CD14-positive monocyte (primary cell): ENCODE data around the gene RASD1. TPM values are rescaled to one million over a fixed set of nuclear protein-coding genes. Genes with fewer than 3 reads are reported as not detected.

ENCODE experiments used
- DNase-seq, 3 donors: peaks; one replicate each; pipeline ENCODE4 v3.0.0-alpha.2; 2011 to 2022
- H2AFZ ChIP-seq: 2 replicates; pipeline ENCODE4 v1.6.0; 2012; ENCODE audit warnings: mild to moderate bottlenecking, low read depth, low read length, inconsistent platforms; ENCODE audit not compliant: insufficient read depth, poor library complexity, severe bottlenecking
- H3K27ac ChIP-seq, 2 donors: 1 replicate in 1 of 2; 2 replicates in 1 of 2; pipeline ENCODE4 v1.5.1; 2012 to 2013; ENCODE audit warnings: low read length in 2 of 2, control low read depth in 1 of 2, inconsistent platforms in 1 of 2, low read depth in 1 of 2, mild to moderate bottlenecking in 1 of 2
- H3K27me3 ChIP-seq, 2 donors: one replicate each; pipeline versions ENCODE4 v1.6.0 to v1.6.1; 2011 to 2013; ENCODE audit warnings: low read length in 2 of 2; ENCODE audit not compliant: control insufficient read depth in 2 of 2, insufficient read depth in 2 of 2
- H3K36me3 ChIP-seq, 2 donors: replicated peaks in 1 of 2; 1 replicate in 1 of 2; 2 replicates in 1 of 2; pipeline versions ENCODE4 v1.5.1 to v1.6.1; 2012 to 2013; ENCODE audit warnings: low read length in 2 of 2, control low read depth in 1 of 2, inconsistent platforms in 1 of 2, mild to moderate bottlenecking in 1 of 2; ENCODE audit not compliant: insufficient read depth in 2 of 2, control insufficient read depth in 1 of 2
- H3K4me1 ChIP-seq, 2 donors: 1 replicate in 1 of 2; 2 replicates in 1 of 2; pipeline versions ENCODE4 v1.5.1 to v1.6.1; 2012 to 2013; ENCODE audit warnings: low read length in 2 of 2, control low read depth in 1 of 2, inconsistent platforms in 1 of 2, mild to moderate bottlenecking in 1 of 2, moderate library complexity in 1 of 2; ENCODE audit not compliant: insufficient read depth in 2 of 2, control insufficient read depth in 1 of 2
- H3K4me2 ChIP-seq: replicated peaks from 2 replicates; pipeline ENCODE3; 2012; ENCODE audit warnings: low read length, moderate library complexity, mild to moderate bottlenecking; ENCODE audit not compliant: poor library complexity, severe bottlenecking; ENCODE audit errors: extremely low read depth
- H3K4me3 ChIP-seq, 3 experiments: fragments of 200-600 bp in 1 of 3; sonication (generic) in 1 of 3; replicated peaks in 1 of 3; 1 replicate in 2 of 3; 2 replicates in 1 of 3; pipeline ENCODE4 v1.5.1; 2011 to 2013; ENCODE audit warnings: low read length in 3 of 3, mild to moderate bottlenecking in 3 of 3, control low read depth in 2 of 3, low read depth in 2 of 3, inconsistent platforms in 1 of 3, moderate library complexity in 1 of 3
- H3K79me2 ChIP-seq: 2 replicates; pipeline ENCODE4 v1.6.0; 2012; ENCODE audit warnings: mild to moderate bottlenecking, control low read depth, inconsistent platforms, low read length, moderate library complexity; ENCODE audit not compliant: insufficient read depth
- H3K9ac ChIP-seq: 2 replicates; pipeline ENCODE4 v1.6.0; 2017; ENCODE audit warnings: low read length, mild to moderate bottlenecking; ENCODE audit not compliant: insufficient read depth, poor library complexity, severe bottlenecking
- H3K9me3 ChIP-seq, 2 donors: replicated peaks in 1 of 2; 1 replicate in 1 of 2; 2 replicates in 1 of 2; pipeline versions ENCODE4 v1.5.1 to v1.6.1; 2012 to 2013; ENCODE audit warnings: low read length in 2 of 2, control low read depth in 1 of 2; ENCODE audit not compliant: control insufficient read depth in 1 of 2, insufficient read depth in 1 of 2
- H4K20me1 ChIP-seq: 2 replicates; pipeline ENCODE4 v1.6.0; 2012; ENCODE audit warnings: mild to moderate bottlenecking, low read length, control low read depth, moderate library complexity; ENCODE audit not compliant: insufficient read depth
- H3K27ac Mint-ChIP-seq, 7 donors: one replicate each; pipeline ENCODE4 v1.8.0; 2020; ENCODE audit warnings: mild to moderate bottlenecking in 7 of 7, mixed read lengths in 7 of 7, moderate library complexity in 6 of 7, inconsistent platforms in 2 of 7
- H3K27me3 Mint-ChIP-seq, 3 donors: one replicate each; pipeline ENCODE4 v1.8.0; 2021 to 2022; ENCODE audit warnings: low read depth in 3 of 3, mild to moderate bottlenecking in 3 of 3, mixed read lengths in 3 of 3, moderate library complexity in 3 of 3, inconsistent platforms in 1 of 3
- H3K36me3 Mint-ChIP-seq, 2 donors: one replicate each; pipeline ENCODE4 v1.8.0; 2020; ENCODE audit warnings: mixed read lengths in 2 of 2, inconsistent platforms in 1 of 2, mild to moderate bottlenecking in 1 of 2
- H3K4me1 Mint-ChIP-seq: one replicate; pipeline ENCODE4 v1.8.0; 2020; ENCODE audit warnings: mild to moderate bottlenecking, mixed read lengths
- H3K4me3 Mint-ChIP-seq, 2 donors: one replicate each; pipeline ENCODE4 v1.8.0; 2020; ENCODE audit warnings: mild to moderate bottlenecking in 2 of 2, mixed read lengths in 2 of 2, moderate library complexity in 1 of 2
- H3K9me3 Mint-ChIP-seq, 7 donors: one replicate each; pipeline ENCODE4 v1.8.0; 2020 to 2022; ENCODE audit warnings: mixed read lengths in 7 of 7, mild to moderate bottlenecking in 6 of 7, moderate library complexity in 6 of 7, inconsistent platforms in 2 of 7
- WGBS: methylation state at CpG from one replicate; pipeline ENCODE4 v1.1.5; 2013; ENCODE audit warnings: missing lambda C conversion rate; ENCODE audit not compliant: insufficient coverage; 5-methylcytosine and 5-hydroxymethylcytosine counted together
- intact Hi-C, 2 donors: fragments of 100-400 bp; cut with micrococcal nuclease; formaldehyde crosslinking; loops; one replicate each; pipeline versions ENCODE4 v1.15.0 to v1.15.1; 2023
- polyA plus RNA-seq, 3 donors: library from polyadenylated mRNA; depleted of rRNA in 1 of 3; unstranded in 2 of 3; stranded (reverse) in 1 of 3; fragments of 300-500 nt in 2 of 3; fragments of >200 nt in 1 of 3; fragmentation: Illumina TruSeq in 2 of 3; gene quantifications; 1 replicate in 2 of 3; 2 replicates in 1 of 3; pipeline ENCODE4 v1.2.3, GENCODE V29; 2012 to 2021
- TF ChIP-seq, protein P1 (sequence below): fragments of 200-600 bp; IDR thresholded peaks from one replicate; pipeline ENCODE4 v1.8.0; 2022; ENCODE audit warnings: antibody characterized with exemption, mild to moderate bottlenecking

The RASD1 gene
- polyA plus RNA-seq, 3 donors: 0.88 to 12.4 (median 1.3) TPM

DNA sequence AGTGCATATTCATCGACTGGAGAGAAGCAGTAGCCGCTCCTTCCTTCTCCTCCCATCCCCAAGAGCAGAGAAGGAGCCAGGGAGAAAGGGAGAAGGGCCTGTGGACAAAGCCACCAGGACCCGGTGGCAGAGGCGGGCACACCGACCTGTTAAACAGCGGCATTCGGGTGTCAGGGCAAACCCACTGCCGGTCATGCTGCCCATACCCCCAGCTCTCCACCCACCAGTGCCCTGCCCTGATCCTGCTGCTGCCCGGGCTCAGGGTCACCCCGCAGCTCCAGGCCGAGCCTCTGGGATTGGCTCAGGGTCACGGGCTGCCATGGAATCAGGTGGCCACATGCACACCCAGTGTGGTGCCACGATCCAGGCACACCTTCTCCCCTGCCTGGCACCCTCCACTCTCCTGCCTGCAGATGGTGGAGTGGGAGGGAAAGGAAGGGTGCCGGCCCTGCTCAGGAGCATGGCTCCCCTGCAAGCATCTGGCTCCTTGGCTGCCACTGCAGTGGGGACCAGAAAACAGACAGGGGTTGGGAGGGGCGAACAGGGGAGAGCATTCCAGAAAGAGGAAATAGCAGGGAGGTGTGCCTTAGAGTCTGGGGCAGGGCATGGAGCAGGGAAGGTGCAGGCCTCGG lies 18.3 kb upstream of the RASD1 start:
- Histone ChIP-seq H3K36me3 (no peaks in the 10 kb centered on the region), H4K20me1 (no peaks in the 10 kb centered on the region), H3K9ac (no peak overlapping the region), H3K4me3 (no peak overlapping the region), H3K4me1 (no peaks in the 10 kb centered on the region), H3K9me3 (no peaks in the 10 kb centered on the region), H3K27ac (no peak overlapping the region), H3K79me2 (no peaks in the 10 kb centered on the region), H3K4me2 (no peak overlapping the region), H2AFZ (no peak overlapping the region), H3K27me3 (no peaks in the 10 kb centered on the region)
- no peaks in the 10 kb centered on the region for H3K9me3 Mint-ChIP-seq
- intact Hi-C loops: no loop called here
- TF ChIP-seq, protein P1, sequence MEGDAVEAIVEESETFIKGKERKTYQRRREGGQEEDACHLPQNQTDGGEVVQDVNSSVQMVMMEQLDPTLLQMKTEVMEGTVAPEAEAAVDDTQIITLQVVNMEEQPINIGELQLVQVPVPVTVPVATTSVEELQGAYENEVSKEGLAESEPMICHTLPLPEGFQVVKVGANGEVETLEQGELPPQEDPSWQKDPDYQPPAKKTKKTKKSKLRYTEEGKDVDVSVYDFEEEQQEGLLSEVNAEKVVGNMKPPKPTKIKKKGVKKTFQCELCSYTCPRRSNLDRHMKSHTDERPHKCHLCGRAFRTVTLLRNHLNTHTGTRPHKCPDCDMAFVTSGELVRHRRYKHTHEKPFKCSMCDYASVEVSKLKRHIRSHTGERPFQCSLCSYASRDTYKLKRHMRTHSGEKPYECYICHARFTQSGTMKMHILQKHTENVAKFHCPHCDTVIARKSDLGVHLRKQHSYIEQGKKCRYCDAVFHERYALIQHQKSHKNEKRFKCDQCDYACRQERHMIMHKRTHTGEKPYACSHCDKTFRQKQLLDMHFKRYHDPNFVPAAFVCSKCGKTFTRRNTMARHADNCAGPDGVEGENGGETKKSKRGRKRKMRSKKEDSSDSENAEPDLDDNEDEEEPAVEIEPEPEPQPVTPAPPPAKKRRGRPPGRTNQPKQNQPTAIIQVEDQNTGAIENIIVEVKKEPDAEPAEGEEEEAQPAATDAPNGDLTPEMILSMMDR: no peak
- peak overlapping the region in 1 of 7 donors; percentile 26 for H3K27ac Mint-ChIP-seq
- no peak overlapping the region for H3K4me3 Mint-ChIP-seq
- no peak for DNase-seq
- WGBS: 91% methylated on average over 5 of the region's 16 CpGs
- peaks cover 0 to 2% (median 2%) of the 10 kb centered on the region in 3 donors for H3K27me3 Mint-ChIP-seq
- no peaks in the 10 kb centered on the region for H3K36me3 Mint-ChIP-seq
- peaks cover 1% of the 10 kb centered on the region for H3K4me1 Mint-ChIP-seq

DNA sequence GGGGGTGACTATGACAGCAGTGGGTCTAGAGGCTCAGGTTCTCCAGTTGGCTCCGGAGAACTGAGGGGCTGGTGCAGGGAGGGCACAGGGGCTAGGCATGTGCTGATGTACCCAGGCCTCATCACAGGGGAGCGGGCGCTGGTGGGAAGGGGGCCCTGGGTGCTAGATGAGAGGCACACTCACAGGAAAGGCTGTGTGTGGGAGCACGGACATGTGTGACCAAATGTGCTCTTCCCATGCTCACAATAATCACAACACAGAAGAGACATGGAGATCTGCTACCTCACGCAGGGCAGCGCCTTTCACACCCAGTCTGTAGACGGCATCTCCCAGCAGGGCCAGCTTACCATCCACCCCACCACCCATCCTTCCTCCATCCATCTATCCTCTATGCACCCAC lies 17.4 kb upstream of the RASD1 start:
- no peaks in the 10 kb centered on the region for H3K36me3 ChIP-seq
- H3K4me3 ChIP-seq: no peak overlapping the region
- H3K79me2 ChIP-seq: no peaks in the 10 kb centered on the region
- Mint-ChIP-seq H3K4me3 (no peak overlapping the region), H3K36me3 (peaks cover 0 to 1% of the 10 kb centered on the region in 2 donors), H3K9me3 (no peaks in the 10 kb centered on the region), H3K27ac (no peak overlapping the region), H3K4me1 (peaks cover 1% of the 10 kb centered on the region), H3K27me3 (peaks cover 0 to 2% (median 2%) of the 10 kb centered on the region in 3 donors)
- WGBS: 95% methylated on average over 5 of the region's 7 CpGs
- H3K27ac ChIP-seq: no peak overlapping the region
- TF ChIP-seq, protein P1: no peak
- DNase-seq: no peak
- H3K9me3 ChIP-seq: no peaks in the 10 kb centered on the region
- H3K27me3 ChIP-seq: no peaks in the 10 kb centered on the region
- H2AFZ ChIP-seq: no peak overlapping the region
- H3K9ac ChIP-seq: no peak overlapping the region
- H3K4me2 ChIP-seq: no peak overlapping the region
- no peaks in the 10 kb centered on the region for H3K4me1 ChIP-seq
- H4K20me1 ChIP-seq: no peaks in the 10 kb centered on the region
- intact Hi-C loops: no loop called here
